T-helper 22 cell (primary cell): ENCODE data around the gene TUFT1.
"Not testable (repeated sequence)": the region's sequence is repeated elsewhere in the genome, so short reads cannot be mapped to it uniquely, and the experiment has no call there.

Source experiments
- DNase-seq: peaks from one replicate; pipeline ENCODE4 v3.0.0-alpha.2; 2020; ENCODE audit warnings: low read depth

The TUFT1 gene

DNA sequence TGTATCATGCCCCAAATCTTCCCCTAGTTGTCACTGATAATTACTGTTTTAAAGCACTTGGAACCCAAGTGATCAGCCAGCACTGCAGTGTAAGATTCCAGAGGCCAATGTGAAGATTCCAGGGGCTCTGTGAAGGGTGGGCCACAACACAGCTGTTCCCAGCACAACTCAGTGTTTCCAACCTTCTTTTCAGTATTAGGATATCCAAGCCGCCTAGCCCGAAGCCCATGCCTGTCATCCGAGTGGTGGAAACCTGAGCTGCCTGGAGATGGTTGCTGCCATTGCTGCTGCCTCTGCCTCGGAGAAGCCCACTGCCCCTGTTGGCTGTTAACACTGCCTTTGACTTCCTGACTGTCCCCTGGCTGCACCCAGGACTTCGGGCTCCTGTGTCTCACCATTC lies 41.3 kb downstream of the TUFT1 start:
- no peak for DNase-seq

DNA sequence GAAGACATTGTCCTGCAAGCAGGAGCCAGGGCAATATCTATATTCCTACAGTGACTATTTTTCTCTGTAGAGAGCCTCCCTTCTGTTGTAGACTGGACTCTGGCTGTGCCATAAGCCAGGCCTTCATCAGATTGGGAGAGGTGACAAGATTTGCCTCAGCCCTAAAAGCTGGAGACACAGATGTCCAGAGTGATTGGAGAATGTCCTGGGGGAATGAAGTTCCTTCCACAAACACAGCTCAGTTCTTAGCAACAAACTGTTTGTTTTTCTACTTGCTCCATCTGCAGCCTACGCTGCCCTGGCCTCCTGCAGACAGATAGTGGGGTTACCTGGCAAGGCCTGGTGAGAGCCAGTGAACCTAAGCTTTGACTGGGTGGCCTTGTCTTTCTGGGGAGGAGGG lies 41.8 kb downstream of the TUFT1 start:
- DNase-seq, result no peak

DNA sequence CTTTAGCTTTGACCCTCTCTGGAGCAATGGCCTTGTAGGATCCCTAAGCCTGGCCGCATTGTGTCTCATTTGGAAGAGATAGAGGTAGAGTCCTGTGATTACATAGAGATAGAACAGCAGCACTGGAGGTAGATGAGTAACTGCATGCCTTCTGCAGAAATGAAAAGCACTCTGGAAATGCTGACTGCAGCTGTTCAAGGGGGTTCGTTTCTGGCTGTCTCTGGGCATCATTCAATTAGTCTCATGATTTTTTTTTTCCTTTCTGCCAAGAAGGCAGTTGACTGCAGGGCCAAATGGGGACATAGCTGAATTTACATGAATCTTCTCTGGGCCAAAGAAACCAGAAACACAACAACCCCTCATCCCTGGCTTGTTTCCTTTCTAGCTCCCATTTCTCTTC lies 43.7 kb downstream of the TUFT1 start:
- DNase-seq, result no peak

DNA sequence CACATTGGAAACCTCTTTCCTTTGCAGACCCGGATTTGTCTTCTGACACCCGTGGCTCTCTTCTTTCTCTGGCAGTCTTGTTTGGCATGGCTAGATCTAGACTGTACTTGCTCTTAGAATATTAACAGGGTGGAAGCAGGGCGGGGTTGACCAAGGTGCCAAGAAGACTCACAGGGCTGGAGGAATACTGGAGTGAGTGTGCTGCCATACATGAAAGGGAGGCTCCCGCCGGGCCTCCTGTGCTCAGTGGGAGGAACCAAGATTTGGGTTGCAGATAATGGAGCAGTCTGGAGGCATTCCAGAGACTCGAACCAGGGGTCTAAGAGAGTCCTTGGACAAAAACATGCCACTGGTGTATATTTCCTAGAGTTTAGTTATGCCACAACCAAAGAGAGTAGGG lies 44.2 kb downstream of the TUFT1 start:
- DNase-seq, result no peak

DNA sequence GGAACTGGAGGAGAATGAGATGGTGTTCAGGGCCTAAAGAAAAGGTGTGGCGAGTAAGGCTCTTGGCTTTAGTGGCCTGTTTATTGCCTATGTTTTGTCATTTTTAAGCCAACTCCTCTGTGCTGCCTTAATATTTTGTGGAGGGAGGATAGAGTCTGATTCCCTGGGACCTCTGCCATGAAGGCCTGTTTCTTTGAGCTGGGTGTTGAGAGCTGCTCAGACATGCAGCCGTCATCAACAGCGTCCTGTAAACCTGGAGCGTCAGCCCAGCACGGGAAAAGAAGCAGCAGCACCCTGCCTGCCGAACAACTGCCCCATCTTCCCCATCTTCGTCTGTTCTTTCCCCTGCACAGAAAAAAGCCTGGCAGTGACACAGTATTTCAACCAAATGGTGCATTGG lies 44.7 kb downstream of the TUFT1 start:
- DNase-seq, result no peak

DNA sequence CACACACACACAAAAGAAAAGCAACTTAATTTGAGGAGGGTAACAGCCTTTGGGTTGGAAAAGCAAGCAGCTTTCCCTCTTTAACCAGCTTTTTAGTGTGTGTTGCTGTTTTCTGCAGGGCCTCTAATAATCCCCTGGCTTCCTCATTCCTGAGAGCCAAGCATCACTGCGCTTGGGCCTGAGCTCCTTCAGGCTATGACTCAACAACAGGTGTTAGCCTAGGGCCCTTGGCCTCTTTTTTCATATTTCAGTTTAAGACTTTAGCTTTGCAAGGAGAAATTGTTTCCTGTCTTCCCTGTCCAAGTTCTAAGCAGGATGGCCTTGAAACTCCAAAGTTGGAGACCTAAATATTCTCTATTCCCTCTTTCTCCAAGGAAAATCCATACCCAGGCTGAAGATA lies 45.5 kb downstream of the TUFT1 start:
- no peak for DNase-seq

DNA sequence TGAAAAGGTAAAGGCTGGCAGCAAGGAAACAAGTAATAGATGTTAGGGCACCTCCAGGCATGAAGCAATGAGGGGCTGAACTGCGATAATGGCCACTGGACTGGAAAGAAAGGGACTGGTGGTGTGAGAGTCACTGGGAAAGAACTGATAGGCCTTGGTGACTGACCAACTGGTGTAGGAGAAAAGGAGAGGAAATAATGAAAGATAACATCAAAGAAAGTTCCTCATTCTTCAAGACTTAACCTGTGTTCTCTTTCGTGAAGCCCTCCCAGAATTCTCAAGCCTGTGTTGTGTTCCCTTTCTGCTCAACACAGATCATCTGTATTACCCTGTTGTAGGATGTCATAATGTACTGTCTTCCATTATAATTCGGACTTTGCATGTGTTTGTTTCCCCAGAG lies 50.9 kb downstream of the TUFT1 start:
- no peak for DNase-seq

DNA sequence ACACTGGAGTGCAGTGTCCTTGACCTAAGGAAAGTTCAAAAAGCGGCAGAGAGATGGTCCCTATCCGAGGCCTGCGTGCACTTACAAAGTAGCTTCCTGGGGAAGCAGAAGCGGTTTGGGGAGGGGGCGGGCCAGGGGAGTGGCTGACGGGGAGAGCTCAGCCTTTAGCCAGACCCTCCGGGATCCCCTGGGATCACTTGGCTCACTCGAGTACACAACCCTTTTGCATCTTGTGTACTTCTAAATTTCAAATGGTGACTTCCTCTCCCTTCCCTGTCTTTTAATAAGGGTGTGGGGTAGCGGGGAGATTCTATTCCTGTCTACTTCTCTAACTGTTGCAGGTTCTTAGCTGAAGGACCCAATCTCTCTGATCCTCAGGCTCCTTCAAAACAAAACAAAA lies 53.6 kb downstream of the TUFT1 start:
- no peak for DNase-seq

DNA sequence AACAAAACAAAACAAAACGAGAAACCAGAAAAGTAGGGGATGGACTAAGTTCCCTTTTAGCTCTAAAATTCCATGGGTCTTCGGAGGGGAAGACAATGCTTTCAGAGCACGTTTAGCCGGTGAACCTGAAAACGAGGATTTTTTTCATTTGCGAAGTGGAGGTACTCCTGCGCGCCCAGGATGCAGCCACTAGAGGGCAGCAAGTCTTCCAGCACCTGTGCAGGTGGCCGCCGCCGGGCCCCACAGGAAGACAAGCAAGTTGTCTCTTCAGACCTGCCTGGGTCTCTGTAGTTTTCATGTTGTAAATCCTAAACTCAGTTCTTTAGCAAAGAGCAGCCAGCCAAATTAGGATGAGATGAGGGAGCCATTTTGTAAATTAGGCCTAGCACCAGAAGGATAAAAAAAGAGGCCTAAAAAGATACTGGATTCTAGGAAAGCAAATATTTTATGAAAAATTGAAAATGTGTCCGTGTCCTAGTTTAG lies 54.1 kb downstream of the TUFT1 start:
- peak; percentile 67 for DNase-seq

DNA sequence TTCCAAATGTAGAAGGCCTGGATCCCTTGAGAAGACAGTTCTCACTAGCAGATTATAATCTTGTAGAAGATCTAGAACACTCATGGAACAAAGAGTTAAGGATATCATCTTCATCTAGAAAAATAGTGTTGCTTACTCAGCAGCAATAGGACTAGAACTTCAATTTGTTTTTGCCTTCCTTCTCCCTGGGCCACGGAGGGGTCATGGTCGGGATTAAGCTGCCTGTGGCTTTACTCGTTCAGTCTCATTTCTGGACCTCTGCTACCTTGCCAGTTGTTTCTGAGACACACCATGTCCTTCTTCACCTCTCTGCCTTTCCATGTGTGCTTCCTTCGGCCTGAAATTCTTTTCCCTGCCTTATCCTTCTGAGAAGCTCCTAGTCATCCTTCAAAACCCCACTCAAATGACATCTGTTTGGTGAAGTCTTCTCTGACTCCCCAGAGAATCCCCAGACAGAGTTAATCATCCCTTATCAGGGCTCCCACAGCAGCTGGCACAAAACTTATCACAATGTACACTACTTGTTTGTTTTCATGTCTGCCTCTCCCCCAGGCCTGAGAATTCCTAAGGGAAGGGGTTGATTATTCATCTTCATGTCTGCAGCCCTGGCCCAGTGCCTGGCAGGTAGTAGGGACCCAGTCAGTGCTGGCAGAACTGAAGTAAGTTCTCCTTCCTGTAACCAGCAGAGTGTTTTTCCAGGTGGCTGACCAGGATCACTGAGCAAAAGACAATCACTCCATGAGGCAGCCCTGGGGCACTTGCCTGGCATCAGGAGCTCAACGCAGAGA lies 56.3 kb downstream of the TUFT1 start:
- no peak for DNase-seq

DNA sequence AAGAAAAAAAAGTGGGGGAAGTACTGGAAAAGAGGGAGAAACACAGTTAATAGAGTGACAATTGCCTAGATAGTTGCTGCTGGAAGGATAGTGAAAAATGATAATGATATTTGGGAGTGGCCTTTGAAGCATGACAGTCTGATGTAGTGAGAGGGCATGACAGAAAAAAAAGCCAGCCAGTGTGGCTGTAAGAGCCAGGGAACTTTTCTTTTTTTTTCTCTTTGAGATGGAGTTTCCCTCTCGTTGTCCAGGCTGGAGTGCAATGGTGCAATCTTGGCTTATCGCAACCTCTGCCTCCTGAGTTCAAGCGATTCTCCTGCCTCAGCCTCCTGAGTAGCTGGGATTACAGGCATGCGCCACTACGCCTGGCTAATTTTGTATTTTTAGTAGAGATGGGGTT lies 62.4 kb downstream of the TUFT1 start:
- not testable (repeated sequence) for DNase-seq

DNA sequence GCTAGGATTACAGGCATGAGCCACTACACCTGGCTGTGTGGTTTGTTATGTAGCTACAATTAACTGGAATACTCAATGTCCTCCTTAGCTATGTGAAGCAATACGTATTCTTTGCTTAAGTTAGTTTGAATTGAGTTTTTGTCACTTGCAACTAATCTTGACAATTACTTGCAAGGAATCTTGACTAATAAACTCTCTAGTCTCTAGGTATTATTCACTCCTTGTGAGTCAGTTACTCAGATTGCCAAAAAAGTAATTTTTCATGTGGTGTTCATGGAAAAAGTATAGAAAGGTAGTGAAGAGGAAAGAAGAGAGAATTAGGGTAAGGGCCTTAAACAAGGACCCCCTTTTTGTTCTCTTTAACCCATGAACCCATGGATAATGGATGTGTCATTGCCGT lies 64.2 kb downstream of the TUFT1 start:
- DNase-seq, result no peak

DNA sequence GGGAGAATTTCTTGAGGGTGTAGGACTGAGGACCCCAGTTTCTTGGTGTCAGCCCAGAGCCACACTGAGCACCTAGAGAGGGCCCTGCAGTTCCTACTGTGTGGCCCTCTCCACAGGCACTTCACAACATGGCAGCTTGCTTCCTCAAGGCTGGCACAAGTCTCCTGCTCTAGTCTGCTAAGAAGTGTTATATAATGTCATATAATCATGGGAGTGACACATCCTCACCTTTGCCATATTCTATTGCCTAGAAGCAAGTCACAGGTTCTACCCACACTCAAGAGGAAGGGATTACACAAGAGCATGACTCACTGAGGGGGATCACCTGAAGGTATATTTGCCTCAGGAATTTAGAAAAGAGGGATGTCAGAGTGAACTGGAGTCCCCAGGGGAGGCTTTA lies 66.3 kb downstream of the TUFT1 start:
- no peak for DNase-seq

DNA sequence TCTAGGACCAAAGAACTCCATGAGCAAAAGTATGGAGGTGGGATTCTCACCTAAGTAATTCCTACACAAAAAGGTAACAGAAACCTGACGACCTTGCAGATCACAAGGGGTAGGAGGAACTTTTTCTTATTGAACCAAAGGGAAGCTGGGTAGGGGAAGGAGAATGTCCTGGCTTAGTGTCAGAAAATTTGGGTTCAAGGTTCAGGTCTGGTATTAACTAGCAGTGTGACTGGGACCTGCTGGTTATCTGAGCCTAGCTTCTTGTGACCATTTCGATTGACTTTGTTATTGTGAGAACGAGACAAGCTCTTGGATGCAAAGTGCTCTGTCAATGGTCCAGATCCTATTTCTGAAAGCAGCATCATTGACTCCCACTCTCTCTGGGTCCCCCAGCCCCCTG lies 66.7 kb downstream of the TUFT1 start:
- DNase-seq, result no peak

DNA sequence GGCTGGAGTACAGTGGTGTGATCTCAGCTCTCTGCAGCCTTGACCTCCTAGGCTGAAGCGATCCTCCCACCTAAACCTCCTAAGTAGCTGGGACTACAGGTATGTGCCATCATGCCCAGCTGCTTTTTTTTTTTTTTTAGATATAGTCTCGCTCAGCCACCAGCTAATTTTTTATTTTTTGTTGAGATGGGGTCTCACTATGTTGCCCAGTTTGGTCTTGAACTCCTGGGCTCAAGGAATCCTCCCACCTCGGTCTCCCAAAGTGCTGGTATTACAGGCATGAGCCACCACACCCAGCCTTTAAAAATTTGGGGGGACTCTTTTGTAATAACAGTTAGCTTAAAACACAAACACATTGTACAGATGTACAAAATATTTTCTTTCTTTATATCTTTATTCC lies 70.0 kb downstream of the TUFT1 start:
- no peak for DNase-seq

DNA sequence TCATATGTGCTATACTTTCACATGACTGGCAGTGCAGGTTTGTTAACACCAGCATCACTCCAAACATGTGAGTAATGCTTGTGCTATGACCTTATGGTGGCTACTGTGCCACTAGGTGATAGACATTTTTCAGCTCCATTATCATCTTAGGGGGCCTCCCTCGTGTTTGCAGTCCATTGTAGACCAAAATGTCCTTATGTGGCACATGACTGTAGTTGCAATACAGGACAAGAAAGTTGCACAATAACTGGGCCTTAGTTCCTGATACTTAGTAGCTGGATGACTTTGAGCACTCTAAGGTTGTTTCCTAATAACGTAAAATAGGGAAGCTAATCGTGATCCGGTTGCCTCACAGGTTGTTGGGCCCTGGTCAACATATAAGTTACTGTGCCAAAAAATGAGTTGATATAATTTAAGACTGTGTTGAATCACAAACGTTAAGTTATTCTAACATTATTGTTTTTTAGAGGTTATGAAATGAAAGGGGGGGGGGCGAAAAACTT lies 71.2 kb downstream of the TUFT1 start:
- DNase-seq, result no peak

DNA sequence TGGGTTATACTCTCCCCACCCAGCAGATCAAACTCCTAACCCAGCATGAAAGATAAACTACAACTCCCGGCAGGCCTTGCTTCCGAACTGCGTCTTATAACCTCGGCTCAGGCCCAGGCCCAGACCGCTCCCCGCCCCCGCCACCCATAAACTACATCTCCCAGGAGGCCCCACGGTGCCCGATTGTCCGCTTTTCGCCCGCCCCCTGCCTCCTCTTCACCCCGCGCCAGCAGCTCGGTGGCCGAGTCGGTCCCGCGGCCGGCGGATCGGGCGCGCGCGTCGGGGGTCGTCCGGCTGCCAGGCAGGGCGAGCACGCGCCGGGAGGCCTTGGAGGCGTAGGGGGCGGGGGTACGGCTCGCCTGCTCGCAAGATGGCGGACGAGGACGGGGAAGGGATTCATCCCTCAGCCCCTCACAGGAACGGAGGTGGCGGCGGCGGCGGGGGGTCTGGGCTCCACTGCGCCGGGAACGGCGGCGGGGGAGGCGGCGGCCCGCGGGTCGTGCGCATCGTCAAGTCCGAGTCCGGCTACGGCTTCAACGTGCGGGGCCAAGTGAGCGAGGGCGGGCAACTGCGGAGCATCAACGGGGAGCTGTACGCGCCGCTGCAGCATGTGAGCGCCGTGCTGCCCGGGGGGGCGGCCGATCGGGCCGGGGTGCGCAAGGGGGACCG lies 71.9 kb downstream of the TUFT1 start, which contains the start of gene SNX27:
Gene SNX27, plus strand, starts transcription at position 219 of the 669 bp plus-strand sequence. Its CDS starts 152 bp downstream, at position 371.
- DNase-seq, result peak; percentile 84

DNA sequence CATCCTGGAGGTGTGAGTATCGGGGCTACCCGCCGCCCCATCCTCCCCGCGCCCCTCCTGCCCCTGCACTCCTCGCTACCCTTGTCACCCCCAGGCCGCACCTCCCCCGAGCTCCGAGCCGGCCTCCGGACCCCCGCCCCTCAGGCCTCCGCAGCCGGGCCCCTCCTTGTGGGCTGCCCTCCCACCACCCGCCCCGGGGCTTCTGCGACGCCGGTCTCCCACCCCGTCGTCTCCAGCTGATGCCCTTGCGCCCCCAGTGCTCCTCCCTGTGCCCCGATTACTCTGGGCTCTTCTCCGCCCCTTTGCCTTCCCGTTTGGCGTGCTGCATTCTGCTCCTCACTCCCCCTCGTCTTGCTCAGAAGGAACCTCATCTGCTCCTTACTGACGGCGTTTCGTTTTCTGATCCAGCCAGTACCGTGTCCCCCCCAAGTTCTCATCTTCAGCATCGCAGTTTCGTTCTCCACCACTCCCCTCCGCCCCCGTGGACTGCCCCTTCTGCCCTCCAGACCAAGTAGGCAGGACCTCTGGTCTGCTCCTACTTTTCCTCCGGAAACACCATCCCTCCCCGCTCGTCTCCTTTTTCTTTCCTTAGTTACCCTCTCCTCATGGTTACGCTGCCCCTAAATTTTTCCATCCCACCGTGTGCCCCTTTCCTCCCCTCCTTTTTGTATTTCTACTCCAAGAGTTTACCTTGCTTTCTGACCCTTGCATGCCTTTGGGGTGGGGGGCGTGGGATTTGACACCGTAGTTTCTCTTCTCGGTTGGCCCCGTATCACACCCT lies 72.6 kb downstream of the TUFT1 start:
- DNase-seq, result no peak

DNA sequence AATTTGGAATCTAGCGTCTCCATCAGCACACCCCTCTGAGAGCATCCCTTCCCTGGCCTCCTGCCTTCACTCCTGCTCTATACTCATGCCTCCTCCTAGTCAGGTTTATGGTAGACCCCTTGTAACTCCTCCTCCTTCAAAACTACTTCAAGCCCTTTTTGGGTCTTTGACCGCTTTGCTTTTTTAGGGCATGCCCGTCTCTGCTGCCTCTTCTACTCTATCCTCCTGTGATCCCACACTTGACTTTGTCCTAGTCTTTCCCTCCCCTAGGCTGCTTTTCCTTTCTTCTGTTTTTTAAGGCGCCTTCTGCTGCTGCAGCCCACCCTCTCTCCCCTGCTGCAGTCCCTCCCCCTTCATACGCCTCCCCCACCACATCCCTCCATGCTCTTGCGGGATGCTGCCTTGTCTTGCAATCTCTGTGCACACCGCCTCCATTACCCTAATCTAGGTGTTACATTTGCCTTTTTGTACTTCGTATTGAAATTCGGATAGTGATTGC lies 73.2 kb downstream of the TUFT1 start:
- no peak for DNase-seq

DNA sequence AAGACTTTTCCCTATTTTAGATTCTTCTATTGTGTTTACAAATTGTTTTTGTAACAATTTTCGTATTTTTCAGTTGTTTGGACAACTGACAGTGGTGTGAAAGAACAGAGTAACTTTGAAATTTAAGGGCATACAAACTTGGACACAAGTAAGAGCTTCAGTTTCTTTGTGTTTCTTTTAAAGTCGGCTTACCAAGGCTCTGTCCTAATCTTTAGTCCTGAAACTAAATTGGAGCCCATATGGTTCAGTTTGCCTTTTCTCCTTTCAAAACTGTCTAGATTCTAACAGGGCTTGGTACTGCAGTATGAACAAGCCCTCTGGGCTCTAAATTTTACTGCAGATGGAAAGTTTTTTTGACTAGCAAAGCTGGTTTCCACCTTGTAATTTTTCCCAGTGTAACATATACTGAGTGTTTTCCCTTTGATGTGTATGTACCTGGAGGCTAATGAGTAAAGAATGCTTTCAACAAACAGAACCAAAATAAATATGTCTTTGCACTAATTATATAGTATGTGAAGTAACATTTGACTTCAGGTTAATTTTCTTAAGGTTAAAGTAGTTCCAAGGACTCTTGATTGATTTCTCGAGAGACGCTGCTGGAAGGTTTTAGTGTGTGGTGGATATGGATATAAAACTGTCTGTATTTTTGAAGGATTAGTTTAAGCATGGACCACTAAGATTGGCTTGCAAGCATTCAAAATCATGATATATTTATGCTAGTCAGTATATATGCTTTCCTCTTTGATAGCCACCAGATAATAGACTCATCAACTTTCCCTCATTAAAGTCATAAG lies 75.8 kb downstream of the TUFT1 start:
- no peak for DNase-seq

DNA sequence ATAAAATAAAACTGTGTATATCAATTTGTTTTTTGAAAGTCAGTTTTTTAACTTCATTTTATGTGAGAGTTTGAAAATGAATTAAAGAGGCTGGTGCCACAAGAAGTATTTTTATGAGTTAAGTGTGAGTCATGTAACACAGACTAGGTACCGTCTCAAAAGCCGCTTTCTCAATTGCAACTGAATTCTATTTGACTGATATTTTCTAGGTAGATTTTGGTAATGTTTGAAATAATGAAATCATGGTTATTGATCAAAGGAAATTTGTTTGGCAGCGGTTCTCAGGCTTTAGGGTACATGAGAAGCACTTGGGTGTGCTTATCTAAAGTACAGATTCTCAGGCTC lies 76.4 kb downstream of the TUFT1 start:
- DNase-seq, result no peak

DNA sequence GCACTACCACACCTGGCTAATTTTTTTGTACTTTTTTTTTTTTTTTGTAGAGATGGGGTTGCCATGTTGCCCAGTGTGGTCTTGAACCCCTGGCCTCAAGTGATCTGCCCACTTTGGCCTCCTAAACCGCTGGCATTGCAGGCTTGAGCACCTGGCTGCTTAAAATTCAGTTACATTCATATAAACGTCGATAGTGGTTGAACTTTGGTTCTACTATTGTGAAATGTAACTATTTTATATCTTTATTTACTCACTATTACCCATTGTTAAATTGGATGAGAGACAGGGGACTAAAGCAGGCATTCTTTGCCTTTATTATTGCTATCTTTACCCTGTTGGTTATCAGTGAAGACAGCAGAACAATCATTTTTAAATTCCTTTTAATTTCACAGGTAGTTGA lies 77.9 kb downstream of the TUFT1 start:
- DNase-seq, result no peak
